ENCODE measurements around the gene DOHH. TPM values are rescaled to one million over a fixed set of nuclear protein-coding genes. Genes with fewer than 3 reads are reported as not detected.

Gene DOHH
- total RNA-seq, 1 experiment from 2014 or later, result 29.4 TPM

- Histone ChIP-seq H3K27ac (no peak overlapping the region), H3K36me3 (peaks cover 58% of the 10 kb centered on the region), H3K27me3 (replicated peaks) (no peaks in the 10 kb centered on the region), H3K9me3 (replicated peaks) (no peaks in the 10 kb centered on the region), H3K4me1 (replicated peaks) (peaks cover 3% of the 10 kb centered on the region; the same call in 1 of the 2 replicates), H3K4me3 (no peak overlapping the region)
- DNase-seq (ENCODE audit: low read depth in 1 of 2, low spot score in 2 of 2), result no peak
Measured at GRCh38 chr19:3494559-3494958, 5.9 kb downstream of the DOHH start.

GRCh38 chr19:3494051-3494450 is 6.4 kb downstream of the DOHH start:
- H3K27me3 ChIP-seq (replicated peaks), result no peaks in the 10 kb centered on the region
- H3K9me3 ChIP-seq (replicated peaks), result no peaks in the 10 kb centered on the region
- peaks cover 55% of the 10 kb centered on the region for H3K36me3 ChIP-seq
- no peak for DNase-seq (ENCODE audit: low read depth in 1 of 2, low spot score in 2 of 2)
- no peak overlapping the region for H3K4me3 ChIP-seq
- H3K4me1 ChIP-seq (replicated peaks), result no peaks in the 10 kb centered on the region
- H3K27ac ChIP-seq, result no peak overlapping the region

- no peak overlapping the region for H3K4me3 ChIP-seq
- H3K4me1 ChIP-seq (replicated peaks), result no peaks in the 10 kb centered on the region
- H3K36me3 ChIP-seq, result peaks cover 53% of the 10 kb centered on the region
- H3K27ac ChIP-seq, result no peak overlapping the region
- H3K27me3 ChIP-seq (replicated peaks), result no peaks in the 10 kb centered on the region
- DNase-seq (ENCODE audit: low read depth in 1 of 2, low spot score in 2 of 2), result no peak
- no peaks in the 10 kb centered on the region for H3K9me3 ChIP-seq (replicated peaks)
Measured at GRCh38 chr19:3493651-3494050, 6.8 kb downstream of the DOHH start.

- no peak overlapping the region for H3K4me3 ChIP-seq
- H3K4me1 ChIP-seq (replicated peaks), result no peaks in the 10 kb centered on the region
- H3K36me3 ChIP-seq, result peaks cover 53% of the 10 kb centered on the region
- no peak overlapping the region for H3K27ac ChIP-seq
- no peak for DNase-seq (ENCODE audit: low read depth in 1 of 2, low spot score in 2 of 2)
- H3K9me3 ChIP-seq (replicated peaks), result no peaks in the 10 kb centered on the region
- no peaks in the 10 kb centered on the region for H3K27me3 ChIP-seq (replicated peaks)
Measured at GRCh38 chr19:3492919-3493318, 7.6 kb downstream of the DOHH start.

GRCh38 chr19:3492131-3492839 is 8.2 kb downstream of the DOHH start:
- Histone ChIP-seq H3K9me3 (replicated peaks) (no peaks in the 10 kb centered on the region), H3K27ac (no peak overlapping the region), H3K27me3 (replicated peaks) (no peaks in the 10 kb centered on the region), H3K4me3 (no peak overlapping the region), H3K36me3 (peaks cover 53% of the 10 kb centered on the region), H3K4me1 (replicated peaks) (no peaks in the 10 kb centered on the region)
- DNase-seq (ENCODE audit: low read depth in 1 of 2, low spot score in 2 of 2), result no peak

- Histone ChIP-seq H3K36me3 (peaks cover 52% of the 10 kb centered on the region), H3K9me3 (replicated peaks) (no peaks in the 10 kb centered on the region), H3K4me1 (replicated peaks) (no peaks in the 10 kb centered on the region), H3K27me3 (replicated peaks) (no peaks in the 10 kb centered on the region), H3K4me3 (no peak overlapping the region), H3K27ac (no peak overlapping the region)
- DNase-seq (ENCODE audit: low read depth in 1 of 2, low spot score in 2 of 2), result no peak
Measured at GRCh38 chr19:3491396-3492119, 8.9 kb downstream of the DOHH start.

GRCh38 chr19:3483226-3483628 is 17.2 kb downstream of the DOHH start, which contains the start of gene SMIM44:
Gene SMIM44 (minus strand): TSS chr19:3483441. CDS start chr19:3483403, 38 bp downstream.
- Histone ChIP-seq H3K9me3 (replicated peaks) (no peaks in the 10 kb centered on the region), H3K27ac (no peak within 1 kb of the TSS), H3K36me3 (no peaks in the 10 kb centered on the region), H3K4me1 (replicated peaks) (peaks cover 5% of the 10 kb centered on the region), H3K4me3 (no peak within 1 kb of the TSS), H3K27me3 (replicated peaks) (peaks cover 43% of the 10 kb centered on the region)
- DNase-seq (ENCODE audit: low read depth in 1 of 2, low spot score in 2 of 2), result no peak

GRCh38 chr19:3482507-3483225 is 17.8 kb downstream of the DOHH start:
- no peaks in the 10 kb centered on the region for H3K9me3 ChIP-seq (replicated peaks)
- peaks cover 5% of the 10 kb centered on the region for H3K4me1 ChIP-seq (replicated peaks)
- no peaks in the 10 kb centered on the region for H3K36me3 ChIP-seq
- DNase-seq (ENCODE audit: low read depth in 1 of 2, low spot score in 2 of 2), result no peak
- H3K27ac ChIP-seq, result no peak overlapping the region
- peaks cover 43% of the 10 kb centered on the region for H3K27me3 ChIP-seq (replicated peaks)
- H3K4me3 ChIP-seq, result no peak overlapping the region

- Histone ChIP-seq H3K36me3 (no peaks in the 10 kb centered on the region), H3K9me3 (replicated peaks) (no peaks in the 10 kb centered on the region), H3K27ac (no peak overlapping the region), H3K4me1 (replicated peaks) (peaks cover 5% of the 10 kb centered on the region), H3K27me3 (replicated peaks) (peaks cover 43% of the 10 kb centered on the region), H3K4me3 (no peak overlapping the region)
- DNase-seq (ENCODE audit: low read depth in 1 of 2, low spot score in 2 of 2), result no peak
Measured at GRCh38 chr19:3481241-3482090, 19.0 kb downstream of the DOHH start.

GRCh38 chr19:3480383-3481091 is 19.9 kb downstream of the DOHH start, which contains the start of gene SMIM24:
Gene SMIM24 (minus strand): TSS chr19:3480525. CDS start chr19:3480463, 62 bp downstream.
- Histone ChIP-seq H3K36me3 (no peaks in the 10 kb centered on the region), H3K4me1 (replicated peaks) (peaks cover 5% of the 10 kb centered on the region), H3K27ac (no peak within 1 kb of the TSS), H3K9me3 (replicated peaks) (no peaks in the 10 kb centered on the region), H3K27me3 (replicated peaks) (peaks cover 43% of the 10 kb centered on the region), H3K4me3 (no peak within 1 kb of the TSS)
- DNase-seq (ENCODE audit: low read depth in 1 of 2, low spot score in 2 of 2), result no peak

GRCh38 chr19:3479834-3480215 is 20.6 kb downstream of the DOHH start:
- DNase-seq (ENCODE audit: low read depth in 1 of 2, low spot score in 2 of 2), result no peak
- Histone ChIP-seq H3K36me3 (no peaks in the 10 kb centered on the region), H3K27ac (no peak overlapping the region), H3K27me3 (replicated peaks) (peaks cover 43% of the 10 kb centered on the region), H3K9me3 (replicated peaks) (no peaks in the 10 kb centered on the region), H3K4me3 (no peak overlapping the region), H3K4me1 (replicated peaks) (peaks cover 5% of the 10 kb centered on the region)

- Histone ChIP-seq H3K36me3 (no peaks in the 10 kb centered on the region), H3K4me1 (replicated peaks) (peaks cover 5% of the 10 kb centered on the region), H3K9me3 (replicated peaks) (no peaks in the 10 kb centered on the region), H3K27ac (no peak overlapping the region), H3K27me3 (replicated peaks) (peaks cover 40% of the 10 kb centered on the region), H3K4me3 (no peak overlapping the region)
- DNase-seq (ENCODE audit: low read depth in 1 of 2, low spot score in 2 of 2), result no peak
Measured at GRCh38 chr19:3479177-3479833, 21.2 kb downstream of the DOHH start.

Data from SJSA1 (cell line).